Fibroblast of skin of left quadriceps (primary cell): ENCODE data around the gene DAZAP1.

Experiments used
- DNase-seq, 2 experiments: peaks; one replicate each; pipeline ENCODE4 v3.0.0-alpha.2; 2013; ENCODE audit warnings: low read depth in 2 of 2

DAZAP1 gene

DNA sequence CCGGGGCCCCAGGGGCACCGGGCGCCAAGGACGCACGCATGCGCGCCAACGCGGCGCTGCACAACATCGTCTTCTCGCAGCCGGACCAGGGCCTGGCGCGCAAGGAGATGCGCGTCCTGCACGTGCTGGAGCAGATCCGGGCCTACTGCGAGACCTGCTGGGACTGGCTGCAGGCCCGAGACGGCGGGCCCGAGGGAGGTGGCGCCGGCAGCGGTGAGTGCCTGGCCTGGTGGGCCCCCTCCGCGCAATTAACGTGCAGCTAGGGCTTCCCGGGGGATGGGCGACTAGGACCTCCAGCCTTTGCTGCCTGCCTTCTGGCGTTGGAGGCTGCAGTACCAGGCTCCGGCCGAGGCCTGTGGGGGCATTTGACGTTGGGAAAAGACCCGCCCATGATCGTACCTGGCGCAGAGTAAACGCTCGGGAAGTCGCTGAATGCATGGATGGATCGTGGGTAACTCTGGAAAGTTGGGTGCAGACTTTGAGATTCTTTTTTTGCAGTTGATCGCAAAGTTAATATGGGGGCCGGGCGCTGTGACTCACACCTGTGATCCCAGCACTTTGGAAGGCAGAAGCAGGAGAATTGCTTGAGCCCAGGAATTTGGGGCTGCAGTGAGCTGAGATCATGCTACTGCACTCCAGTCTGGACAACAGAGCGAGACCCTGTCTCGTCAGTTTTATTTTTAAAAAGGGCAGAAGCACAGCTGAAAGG, 49.8 kb downstream of the DAZAP1 start:
- DNase-seq, result no peak

DNA sequence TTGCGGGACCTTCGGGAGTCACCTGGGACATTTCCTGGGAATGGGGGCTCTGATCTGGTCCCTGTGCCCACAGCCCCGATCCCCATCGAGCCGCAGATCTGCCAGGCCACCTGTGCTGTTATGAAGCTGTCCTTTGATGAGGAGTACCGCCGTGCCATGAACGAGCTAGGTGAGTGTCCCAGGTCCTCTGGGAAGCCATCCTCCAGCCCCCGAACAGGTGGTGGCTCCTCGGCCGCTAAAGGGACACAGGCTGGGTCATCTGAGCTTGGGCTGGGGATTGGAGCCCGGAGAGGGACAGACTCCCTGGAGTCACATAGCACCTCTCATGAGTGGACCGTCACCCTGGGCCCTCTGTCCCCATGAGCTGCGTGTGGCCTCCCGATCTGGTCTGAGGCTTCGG, 50.5 kb downstream of the DAZAP1 start:
- no peak for DNase-seq

- DNase-seq, result no peak
Observed at GRCh38 chr19:1459479-1459878, 52.1 kb downstream of the DAZAP1 start.

- no peak for DNase-seq
Observed at GRCh38 chr19:1460033-1460995, 52.9 kb downstream of the DAZAP1 start.

DNA sequence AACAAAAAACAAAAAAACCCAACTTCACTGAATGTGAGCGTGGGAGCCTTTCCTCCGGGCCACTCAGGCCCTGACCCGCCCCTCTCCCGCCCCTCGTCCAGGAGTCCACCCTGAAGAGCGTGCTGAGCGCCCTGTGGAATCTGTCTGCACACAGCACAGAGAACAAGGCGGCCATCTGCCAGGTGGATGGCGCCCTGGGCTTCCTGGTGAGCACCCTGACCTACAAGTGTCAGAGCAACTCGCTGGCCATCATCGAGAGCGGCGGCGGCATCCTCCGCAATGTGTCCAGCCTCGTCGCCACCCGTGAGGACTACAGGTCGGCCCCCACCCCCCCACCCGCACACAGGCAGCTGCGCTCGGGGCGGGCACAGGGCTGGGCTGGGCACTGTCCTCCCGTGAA, 54.5 kb downstream of the DAZAP1 start:
- no peak for DNase-seq

DNA sequence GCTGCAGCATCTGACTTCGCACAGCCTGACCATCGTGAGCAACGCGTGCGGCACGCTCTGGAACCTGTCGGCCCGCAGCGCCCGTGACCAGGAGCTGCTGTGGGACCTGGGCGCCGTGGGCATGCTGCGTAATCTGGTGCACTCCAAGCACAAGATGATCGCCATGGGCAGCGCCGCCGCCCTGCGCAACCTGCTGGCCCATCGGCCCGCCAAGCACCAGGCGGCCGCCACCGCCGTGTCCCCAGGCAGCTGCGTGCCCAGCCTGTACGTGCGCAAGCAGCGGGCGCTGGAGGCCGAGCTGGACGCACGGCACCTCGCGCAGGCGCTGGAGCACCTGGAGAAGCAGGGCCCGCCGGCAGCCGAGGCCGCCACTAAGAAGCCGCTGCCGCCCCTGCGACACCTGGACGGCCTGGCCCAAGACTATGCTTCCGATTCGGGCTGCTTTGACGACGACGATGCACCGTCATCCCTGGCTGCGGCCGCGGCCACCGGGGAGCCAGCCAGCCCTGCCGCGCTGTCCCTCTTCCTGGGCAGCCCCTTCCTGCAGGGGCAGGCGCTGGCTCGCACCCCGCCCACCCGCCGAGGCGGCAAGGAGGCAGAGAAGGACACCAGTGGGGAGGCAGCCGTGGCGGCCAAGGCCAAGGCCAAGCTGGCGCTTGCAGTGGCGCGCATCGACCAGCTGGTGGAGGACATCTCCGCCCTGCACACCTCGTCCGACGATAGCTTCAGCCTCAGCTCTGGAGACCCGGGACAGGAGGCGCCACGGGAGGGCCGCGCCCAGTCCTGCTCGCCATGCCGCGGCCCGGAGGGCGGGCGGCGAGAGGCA, 58.0 kb downstream of the DAZAP1 start:
- DNase-seq, result no peak

GRCh38 chr19:1466018-1466460, 58.7 kb downstream of the DAZAP1 start:
- no peak for DNase-seq

DNA sequence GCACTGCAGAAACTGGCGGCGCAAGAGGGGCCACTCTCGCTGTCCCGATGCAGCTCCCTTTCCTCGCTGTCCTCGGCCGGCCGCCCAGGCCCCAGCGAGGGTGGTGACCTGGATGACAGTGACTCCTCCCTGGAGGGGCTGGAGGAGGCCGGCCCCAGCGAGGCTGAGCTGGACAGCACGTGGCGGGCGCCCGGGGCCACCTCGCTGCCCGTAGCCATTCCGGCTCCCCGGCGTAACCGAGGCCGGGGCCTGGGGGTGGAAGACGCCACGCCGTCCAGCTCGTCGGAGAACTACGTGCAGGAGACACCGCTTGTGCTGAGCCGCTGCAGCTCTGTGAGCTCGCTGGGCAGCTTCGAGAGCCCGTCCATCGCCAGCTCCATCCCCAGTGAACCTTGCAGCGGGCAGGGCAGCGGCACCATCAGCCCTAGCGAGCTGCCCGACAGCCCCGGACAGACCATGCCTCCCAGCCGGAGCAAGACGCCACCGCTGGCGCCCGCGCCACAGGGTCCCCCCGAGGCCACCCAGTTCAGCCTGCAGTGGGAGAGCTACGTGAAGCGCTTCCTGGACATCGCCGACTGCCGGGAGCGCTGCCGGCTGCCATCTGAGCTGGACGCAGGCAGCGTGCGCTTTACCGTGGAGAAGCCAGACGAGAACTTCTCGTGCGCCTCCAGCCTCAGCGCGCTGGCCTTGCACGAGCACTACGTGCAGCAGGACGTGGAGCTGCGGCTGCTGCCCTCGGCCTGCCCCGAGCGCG, 59.3 kb downstream of the DAZAP1 start:
- DNase-seq, result no peak

DNA sequence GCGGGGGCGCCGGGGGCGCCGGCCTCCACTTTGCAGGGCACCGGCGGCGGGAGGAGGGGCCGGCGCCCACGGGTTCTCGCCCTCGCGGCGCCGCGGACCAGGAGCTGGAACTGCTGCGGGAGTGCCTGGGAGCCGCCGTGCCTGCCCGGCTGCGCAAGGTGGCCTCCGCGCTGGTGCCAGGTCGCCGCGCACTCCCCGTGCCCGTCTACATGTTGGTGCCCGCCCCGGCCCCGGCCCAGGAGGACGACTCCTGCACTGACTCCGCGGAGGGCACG, 59.8 kb downstream of the DAZAP1 start:
- DNase-seq, result no peak

GRCh38 chr19:1467490-1468273, 60.3 kb downstream of the DAZAP1 start:
- DNase-seq, result no peak

- DNase-seq, result no peak
Observed at GRCh38 chr19:1468274-1468820, 61.0 kb downstream of the DAZAP1 start.

- no peak for DNase-seq
Observed at GRCh38 chr19:1468821-1469254, 61.5 kb downstream of the DAZAP1 start.

GRCh38 chr19:1469255-1470054, 62.1 kb downstream of the DAZAP1 start:
- no peak for DNase-seq

DNA sequence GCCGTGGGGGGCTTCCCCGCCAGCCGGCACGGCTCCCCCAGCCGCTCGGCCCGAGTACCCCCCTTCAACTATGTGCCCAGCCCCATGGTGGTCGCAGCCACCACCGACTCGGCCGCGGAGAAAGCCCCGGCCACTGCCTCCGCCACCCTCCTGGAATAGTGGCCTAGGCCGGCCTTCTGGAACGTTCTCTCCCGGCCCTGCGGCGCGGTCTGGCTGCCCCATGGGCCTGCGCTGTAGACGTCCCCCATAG, 62.6 kb downstream of the DAZAP1 start:
- DNase-seq, result no peak

- no peak for DNase-seq
Observed at GRCh38 chr19:1470305-1471009, 63.1 kb downstream of the DAZAP1 start.

- no peak for DNase-seq
Observed at GRCh38 chr19:1471010-1471514, 63.7 kb downstream of the DAZAP1 start.

DNA sequence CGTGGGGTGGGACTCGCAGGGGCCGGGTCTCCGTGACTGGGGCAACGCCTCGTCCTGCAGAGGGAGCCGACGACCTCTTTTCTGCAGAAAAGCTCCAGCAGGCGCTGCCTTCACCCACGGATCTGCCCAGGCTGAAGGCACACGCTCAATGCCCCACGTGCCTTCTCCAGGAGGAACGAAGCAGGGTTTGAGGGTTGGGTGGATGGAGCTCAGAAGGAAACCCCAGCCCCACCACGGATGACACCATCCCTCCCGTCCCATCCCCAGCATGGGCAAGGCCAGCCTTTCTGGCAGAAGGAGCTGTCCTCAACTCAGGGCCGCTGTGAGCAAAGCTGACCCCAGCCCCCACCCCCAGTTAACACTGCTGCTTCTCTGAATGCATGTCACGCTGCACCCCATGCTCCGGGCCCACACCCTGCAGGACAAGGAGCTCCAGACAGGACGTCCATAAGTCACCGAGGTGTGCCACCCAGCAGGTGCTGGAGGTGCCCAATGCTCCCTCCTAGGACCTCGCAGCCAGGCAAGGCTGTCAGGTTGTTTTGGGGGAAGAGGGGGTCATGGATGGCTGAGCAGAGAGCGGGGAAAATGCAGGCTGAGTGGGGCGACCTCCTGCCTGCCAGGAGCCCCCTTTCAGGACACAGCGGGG, 64.3 kb downstream of the DAZAP1 start:
- no peak for DNase-seq
